GM18505 (cell line): ENCODE results near the gene ZNF423.

Experiments used
- ATAC-seq: cut with Tn5 transposase; IDR thresholded peaks from one replicate; pipeline ENCODE4 v1.9.1; 2021; ENCODE audit not compliant: unreplicated experiment
- POLR2A ChIP-seq: IDR thresholded peaks from 4 replicates; pipeline ENCODE4 v1.6.1; 2011; ENCODE audit warnings: borderline replicate concordance; ENCODE audit not compliant: insufficient read depth, insufficient read length; ENCODE audit errors: extremely low read depth

The ZNF423 gene

GRCh38 chr16:49488740-49489525, 367.0 kb downstream of the ZNF423 start:
- no peak for TF ChIP-seq POLR2A
- no peak for ATAC-seq

DNA sequence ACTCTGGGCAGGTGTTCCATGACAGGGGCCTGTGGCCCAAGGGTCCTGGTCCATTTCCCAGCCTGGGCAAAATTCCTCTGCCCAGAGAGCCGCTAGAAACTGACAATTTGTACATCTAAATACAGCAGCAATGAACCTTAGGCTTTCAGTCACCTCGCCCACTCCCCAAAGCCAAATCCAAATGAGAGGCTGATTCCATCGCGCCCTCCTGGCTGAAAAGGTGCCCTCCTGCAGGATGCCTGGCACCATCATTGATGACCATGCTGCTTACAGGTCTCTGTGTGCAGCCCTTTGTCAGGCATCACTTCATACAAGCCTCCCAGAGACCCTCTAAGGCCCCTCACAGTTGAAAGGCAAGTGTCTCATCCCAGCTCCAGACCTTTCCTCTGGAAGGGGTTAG, 367.6 kb downstream of the ZNF423 start:
- no peak for TF ChIP-seq POLR2A
- ATAC-seq, result no peak

GRCh38 chr16:49487746-49488145, 368.2 kb downstream of the ZNF423 start:
- ATAC-seq, result no peak
- no peak for TF ChIP-seq POLR2A

DNA sequence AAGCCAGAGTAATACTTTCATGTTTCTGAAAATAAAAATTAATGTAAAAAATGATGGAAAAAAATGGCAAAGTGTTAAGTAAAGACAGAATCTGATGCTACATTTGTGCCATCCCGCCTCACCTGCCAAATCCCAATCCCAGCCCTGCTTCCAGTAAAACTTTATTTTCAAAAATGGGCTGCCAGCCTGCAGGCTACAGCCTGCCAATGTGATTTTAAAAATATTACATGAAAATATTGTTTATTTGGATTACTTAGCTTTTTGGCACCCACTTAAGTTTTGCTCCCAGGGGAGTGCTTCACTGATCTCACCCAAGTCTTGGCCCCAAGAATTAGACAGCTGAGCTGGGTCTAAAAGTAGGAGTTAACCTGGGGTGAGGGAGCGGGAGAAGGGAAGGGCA, 369.5 kb downstream of the ZNF423 start:
- ATAC-seq, result no peak
- TF ChIP-seq POLR2A, result no peak

GRCh38 chr16:49485663-49486062, 370.2 kb downstream of the ZNF423 start:
- no peak for ATAC-seq
- TF ChIP-seq POLR2A, result no peak

- no peak for TF ChIP-seq POLR2A
- no peak for ATAC-seq
Observed at GRCh38 chr16:49484936-49485335, 371.0 kb downstream of the ZNF423 start.

DNA sequence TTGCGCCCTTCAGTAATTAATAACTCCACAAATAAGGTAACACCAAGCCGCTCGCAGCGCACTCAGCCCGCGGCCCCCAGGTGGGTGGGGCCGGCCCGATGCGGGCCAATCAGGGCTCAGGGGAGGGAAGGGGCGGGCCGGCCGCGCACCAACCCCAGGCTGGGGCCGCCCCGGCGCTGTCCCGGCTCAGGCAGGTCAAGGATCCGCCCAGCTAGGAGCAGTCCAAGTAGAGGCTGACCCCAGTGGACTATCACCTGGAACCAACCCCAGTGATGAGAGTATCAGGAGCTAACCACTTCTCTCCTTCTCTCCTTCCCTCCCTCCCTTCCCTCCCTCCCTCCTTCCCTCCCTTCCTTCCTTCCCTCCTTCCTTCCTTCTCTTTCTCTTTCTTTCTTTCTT, 371.5 kb downstream of the ZNF423 start:
- peak; percentile 94 for ATAC-seq
- no peak for TF ChIP-seq POLR2A

GRCh38 chr16:49483651-49484450, 372.1 kb downstream of the ZNF423 start:
- no peak for TF ChIP-seq POLR2A

DNA sequence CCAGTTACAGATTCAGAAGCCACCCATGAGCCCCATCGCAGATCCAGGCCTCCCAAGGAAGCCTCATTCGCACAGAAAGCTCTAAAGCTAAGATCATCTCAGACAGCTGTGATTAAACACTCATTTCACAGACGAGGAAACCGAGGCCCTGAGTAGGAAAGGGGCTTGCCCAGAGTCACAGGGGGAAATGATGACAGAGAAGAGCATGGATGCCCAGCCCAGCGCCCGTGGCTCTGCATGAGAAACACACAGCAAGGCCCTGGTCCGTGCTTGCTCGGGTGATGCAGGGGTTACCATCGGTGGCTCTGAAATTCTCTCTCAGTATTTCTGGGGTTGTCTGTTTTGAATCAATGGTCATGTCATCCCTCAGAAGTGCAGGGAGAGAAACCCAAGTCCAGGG, 372.7 kb downstream of the ZNF423 start:
- no peak for ATAC-seq
- no peak for TF ChIP-seq POLR2A

More at GRCh38 chr16:49483651-49484450, 372.1 kb downstream of the ZNF423 start:
- no peak for ATAC-seq

GRCh38 chr16:49482690-49483089, 373.2 kb downstream of the ZNF423 start:
- no peak for ATAC-seq
- no peak for TF ChIP-seq POLR2A

- ATAC-seq, result no peak
- no peak for TF ChIP-seq POLR2A
Observed at GRCh38 chr16:49478616-49479015, 377.3 kb downstream of the ZNF423 start.

DNA sequence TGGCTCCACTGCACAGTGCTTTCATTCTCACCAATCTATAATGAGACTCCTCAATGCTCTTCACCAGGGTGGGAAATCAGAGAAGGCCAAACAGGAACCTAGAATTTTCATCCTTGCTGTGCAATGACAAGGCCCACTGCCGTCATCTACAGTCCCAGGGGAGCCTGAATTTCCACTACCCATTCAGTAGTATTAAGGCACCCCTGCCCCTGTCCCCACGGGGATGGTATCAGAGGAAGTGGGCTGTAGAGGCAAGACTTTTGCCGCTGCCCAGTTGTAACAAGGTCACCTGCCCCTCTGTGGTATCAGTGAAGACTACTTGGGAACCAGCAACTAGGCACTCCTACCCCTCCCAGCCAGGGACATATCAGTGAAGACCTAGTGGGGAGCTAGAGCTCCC, 377.8 kb downstream of the ZNF423 start:
- TF ChIP-seq POLR2A, result no peak
- no peak for ATAC-seq

- no peak for TF ChIP-seq POLR2A
- ATAC-seq, result no peak
Observed at GRCh38 chr16:49477250-49477895, 378.5 kb downstream of the ZNF423 start.
